Tibial artery (tissue), 4 donors: ENCODE measurements around the gene SSPN.
"Not testable (repeated sequence)": the region's sequence is repeated elsewhere in the genome, so short reads cannot be mapped to it uniquely, and the experiment has no call there.

Experiments
- DNase-seq, 2 donors: peaks; one replicate each; pipeline ENCODE4 v3.0.0-alpha.2; 2019
- H3K27ac ChIP-seq, 2 donors: fragments of 200-600 bp; sonication (generic) in 1 of 2; 1 replicate in 1 of 2; 2 replicates in 1 of 2; pipeline ENCODE4 v1.5.1; 2018 to 2019; ENCODE audit warnings: mild to moderate bottlenecking in 1 of 2
- H3K27me3 ChIP-seq, 2 donors: fragments of 200-600 bp; sonication (generic) in 1 of 2; one replicate each; pipeline versions ENCODE4 v1.5.1 to v1.6.0; 2016 to 2019
- H3K36me3 ChIP-seq, 3 donors: fragments of 200-600 bp; sonication (generic) in 2 of 3; one replicate each; pipeline ENCODE4 v1.5.1; 2016 to 2019; ENCODE audit warnings: mild to moderate bottlenecking in 2 of 3
- H3K4me1 ChIP-seq, 4 donors: fragments of 200-600 bp; sonication (generic) in 2 of 4; 1 replicate in 3 of 4; 2 replicates in 1 of 4; pipeline ENCODE4 v1.5.1; 2016 to 2019
- H3K4me3 ChIP-seq, 2 donors: fragments of 200-600 bp; sonication (generic) in 1 of 2; 1 replicate in 1 of 2; 2 replicates in 1 of 2; pipeline ENCODE4 v1.5.1; 2018 to 2019; ENCODE audit warnings: mild to moderate bottlenecking in 2 of 2
- H3K9me3 ChIP-seq, 3 donors: fragments of 200-600 bp; sonication (generic) in 1 of 3; one replicate each; pipeline ENCODE4 v1.5.1; 2016 to 2019
- CTCF ChIP-seq, 2 experiments: fragments of 200-600 bp in 1 of 2; fragments of 450-650 bp in 1 of 2; IDR thresholded peaks; one replicate each; pipeline ENCODE4 v1.5.1; 2017 to 2019; ENCODE audit warnings: antibody characterized with exemption in 2 of 2, mild to moderate bottlenecking in 1 of 2, moderate library complexity in 1 of 2
- intact Hi-C: fragments of 100-400 bp; cut with DNase I; formaldehyde crosslinking; loops from one replicate; pipeline ENCODE4 v1.15.0; 2023; ENCODE audit warnings: low total_unique reads

The SSPN gene

GRCh38 chr12:26229910-26230309, 34.5 kb downstream of the SSPN start:
- no peak for DNase-seq
- no peaks in the 10 kb centered on the region for H3K9me3 ChIP-seq
- no peak overlapping the region for H3K4me3 ChIP-seq
- peaks cover 0 to 6% (median 0%) of the 10 kb centered on the region in 3 donors for H3K36me3 ChIP-seq
- no peak overlapping the region for H3K27ac ChIP-seq
- TF ChIP-seq CTCF (IDR thresholded peaks at IDR 0.05) = no peak
- no peaks in the 10 kb centered on the region for H3K27me3 ChIP-seq
- peaks cover 0 to 14% (median 6%) of the 10 kb centered on the region in 4 donors for H3K4me1 ChIP-seq
- intact Hi-C loops = no loop called here

DNA sequence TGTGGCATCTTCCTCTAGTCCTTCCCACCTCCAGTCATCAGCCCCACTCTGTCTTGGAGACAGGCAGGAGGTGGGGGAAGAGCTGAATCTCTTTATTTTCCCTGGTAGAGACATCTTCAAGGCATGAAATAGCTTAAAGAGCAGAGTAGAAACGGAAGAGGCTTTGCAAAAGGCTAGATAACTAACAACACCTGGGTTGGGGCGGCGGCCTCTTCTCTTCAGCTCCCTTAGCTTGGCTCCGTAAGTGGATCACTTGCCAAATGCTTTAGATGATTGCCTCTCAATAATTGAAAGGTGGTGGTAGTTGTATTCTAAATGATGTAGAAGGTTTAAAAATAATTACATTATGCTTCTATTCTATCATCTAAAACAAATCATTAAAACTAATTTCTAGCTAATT, 36.1 kb downstream of the SSPN start:
- H3K4me3 ChIP-seq = no peak overlapping the region
- H3K27me3 ChIP-seq = no peaks in the 10 kb centered on the region
- peaks cover 0 to 8% (median 3%) of the 10 kb centered on the region in 4 donors for H3K4me1 ChIP-seq
- intact Hi-C loops = no loop called here
- H3K27ac ChIP-seq = no peak overlapping the region
- no peak for TF ChIP-seq CTCF (IDR thresholded peaks at IDR 0.05)
- H3K9me3 ChIP-seq = no peaks in the 10 kb centered on the region
- H3K36me3 ChIP-seq = peaks cover 0 to 6% (median 0%) of the 10 kb centered on the region in 3 donors
- DNase-seq = no peak

DNA sequence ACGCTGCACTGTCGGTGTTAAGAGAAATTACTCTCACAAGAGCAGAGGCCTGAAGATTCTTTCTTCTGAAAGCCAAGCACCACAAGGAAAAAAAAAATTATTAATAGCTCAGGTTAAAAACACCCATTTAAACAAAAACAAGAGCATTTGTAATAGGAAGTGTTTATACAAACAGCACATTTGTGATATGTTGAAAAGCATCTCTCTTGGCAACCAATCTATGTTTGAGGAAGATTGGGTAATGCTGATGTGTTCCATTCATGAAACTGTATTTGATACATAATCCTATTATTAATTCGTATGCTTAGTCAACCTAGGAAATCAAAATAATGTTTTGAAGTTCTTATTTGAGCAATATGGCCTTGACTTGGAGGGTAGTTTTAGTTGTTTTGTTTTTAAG, 36.5 kb downstream of the SSPN start:
- Histone ChIP-seq H3K4me1 (peaks cover 0 to 6% (median 2%) of the 10 kb centered on the region in 4 donors), H3K4me3 (no peak overlapping the region), H3K27me3 (no peaks in the 10 kb centered on the region), H3K27ac (no peak overlapping the region), H3K36me3 (peaks cover 0 to 6% (median 0%) of the 10 kb centered on the region in 3 donors), H3K9me3 (no peaks in the 10 kb centered on the region)
- TF ChIP-seq CTCF (IDR thresholded peaks at IDR 0.05) = no peak
- intact Hi-C loops = no loop called here
- DNase-seq = no peak

- no peak for TF ChIP-seq CTCF (IDR thresholded peaks at IDR 0.05)
- H3K36me3 ChIP-seq = peaks cover 0 to 6% (median 0%) of the 10 kb centered on the region in 3 donors
- no peak overlapping the region for H3K4me3 ChIP-seq
- no peaks in the 10 kb centered on the region for H3K9me3 ChIP-seq
- H3K27ac ChIP-seq = no peak overlapping the region
- DNase-seq = no peak
- intact Hi-C loops = no loop called here
- H3K27me3 ChIP-seq = no peaks in the 10 kb centered on the region
- H3K4me1 ChIP-seq = peaks cover 0 to 4% (median under 1%) of the 10 kb centered on the region in 4 donors
Observed at GRCh38 chr12:26233631-26234030, 38.3 kb downstream of the SSPN start.

DNA sequence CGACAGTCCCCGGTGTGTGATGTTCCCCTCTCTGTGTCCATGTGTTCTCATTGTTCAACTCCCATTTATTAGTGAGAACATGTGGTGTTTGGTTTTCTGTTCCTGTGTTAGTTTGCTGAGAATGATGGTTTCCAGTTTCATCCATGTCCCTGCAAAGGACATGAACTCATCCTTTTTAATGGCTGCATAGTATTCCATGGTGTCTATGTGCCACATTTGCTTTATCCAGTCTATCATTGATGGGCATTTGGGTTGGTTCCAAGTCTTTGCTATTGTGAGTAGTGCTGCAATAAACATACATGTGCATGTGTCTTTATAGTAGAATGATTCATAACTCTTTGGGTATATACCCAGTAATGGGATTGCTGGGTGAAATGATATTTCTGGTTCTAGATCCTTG, 40.1 kb downstream of the SSPN start:
- intact Hi-C loops, H3K27me3 ChIP-seq, H3K27ac ChIP-seq, DNase-seq, H3K36me3 ChIP-seq, H3K4me3 ChIP-seq, H3K9me3 ChIP-seq: not testable (repeated sequence)
- H3K4me1 ChIP-seq = peaks cover 0 to 19% (median 9%) of the 10 kb centered on the region in 4 donors

DNA sequence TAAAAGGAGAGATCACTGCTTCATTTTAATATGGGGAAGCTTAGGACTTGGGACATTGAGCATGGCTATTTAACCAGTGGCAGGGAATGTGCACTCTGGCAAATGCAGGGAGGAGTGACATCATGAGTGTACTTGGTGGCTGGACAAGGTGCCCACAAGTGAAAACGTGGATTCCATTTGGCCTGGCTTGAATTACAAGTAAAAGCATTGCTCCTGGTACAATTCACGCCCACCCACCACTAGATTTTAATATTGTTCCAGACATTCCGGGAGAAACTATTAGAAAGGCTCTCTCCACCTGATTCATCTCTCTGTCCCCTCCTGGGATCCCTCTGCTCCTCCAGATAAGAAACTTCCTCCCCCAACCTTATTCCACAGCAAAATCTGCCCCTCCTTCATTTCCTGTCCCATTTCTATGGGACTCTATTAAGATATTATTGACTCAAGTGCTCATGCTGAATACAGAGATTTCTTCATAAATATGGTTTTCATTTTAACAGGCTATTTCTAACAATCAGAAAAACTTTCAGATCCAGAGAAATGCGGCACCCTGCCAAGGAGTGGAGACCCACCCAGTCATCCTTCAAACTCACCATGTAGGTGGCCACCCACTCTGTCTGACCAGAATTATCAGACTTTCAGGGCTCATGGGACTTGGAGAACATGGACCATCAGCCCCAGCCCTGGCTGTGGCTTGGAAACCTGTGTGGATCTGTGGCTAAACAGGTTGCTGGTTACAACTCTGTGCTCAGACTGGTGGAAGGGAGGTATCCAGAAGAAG, 43.2 kb downstream of the SSPN start:
- Histone ChIP-seq H3K9me3 (no peaks in the 10 kb centered on the region), H3K27ac (peak overlapping the region; percentile 46 to 57), H3K36me3 (no peaks in the 10 kb centered on the region), H3K4me1 (peaks cover 0 to 21% (median 9%) of the 10 kb centered on the region in 4 donors), H3K27me3 (no peaks in the 10 kb centered on the region), H3K4me3 (no peak overlapping the region)
- no peak for TF ChIP-seq CTCF (IDR thresholded peaks at IDR 0.05)
- intact Hi-C loops = no loop called here
- DNase-seq = no peak
